Activated T-cell treated with anti-CD3 and anti-CD28 coated beads, Interleukin-2, amount 50 U/mL, for 1 hour (primary cell): Measurements from ENCODE around the gene SORCS1.

Source experiments
- DNase-seq: peaks from one replicate; pipeline ENCODE4 v3.0.0-alpha.2; 2020

Gene SORCS1

GRCh38 chr10:106637873-106638272 lies 526.6 kb downstream of the SORCS1 start:
- no peak for DNase-seq

- no peak for DNase-seq
Measured at GRCh38 chr10:106636766-106637491, 527.6 kb downstream of the SORCS1 start.

- DNase-seq: no peak
Measured at GRCh38 chr10:106635947-106636346, 528.6 kb downstream of the SORCS1 start.

- no peak for DNase-seq
Measured at GRCh38 chr10:106631016-106631702, 533.3 kb downstream of the SORCS1 start.

GRCh38 chr10:106626371-106626770 lies 538.1 kb downstream of the SORCS1 start:
- no peak for DNase-seq

GRCh38 chr10:106625751-106626150 lies 538.8 kb downstream of the SORCS1 start:
- DNase-seq: no peak

- DNase-seq: no peak
Measured at GRCh38 chr10:106619346-106619745, 545.2 kb downstream of the SORCS1 start.

- no peak for DNase-seq
Measured at GRCh38 chr10:106618646-106619045, 545.9 kb downstream of the SORCS1 start.

GRCh38 chr10:106615081-106615480 lies 549.4 kb downstream of the SORCS1 start:
- DNase-seq: no peak

- no peak for DNase-seq
Measured at GRCh38 chr10:106614293-106614692, 550.2 kb downstream of the SORCS1 start.

GRCh38 chr10:106612381-106612780 lies 552.1 kb downstream of the SORCS1 start:
- DNase-seq: no peak

- no peak for DNase-seq
Measured at GRCh38 chr10:106609470-106610266, 554.8 kb downstream of the SORCS1 start.

- no peak for DNase-seq
Measured at GRCh38 chr10:106608066-106608465, 556.4 kb downstream of the SORCS1 start.

GRCh38 chr10:106595281-106595680 lies 569.2 kb downstream of the SORCS1 start:
- DNase-seq: no peak

- no peak for DNase-seq
Measured at GRCh38 chr10:106593876-106594275, 570.6 kb downstream of the SORCS1 start.

GRCh38 chr10:106592396-106592795 lies 572.1 kb downstream of the SORCS1 start:
- no peak for DNase-seq

GRCh38 chr10:106582291-106582690 lies 582.2 kb downstream of the SORCS1 start:
- DNase-seq: no peak

GRCh38 chr10:106577756-106578155 lies 586.8 kb downstream of the SORCS1 start:
- DNase-seq: no peak

GRCh38 chr10:106577266-106577665 lies 587.2 kb downstream of the SORCS1 start:
- DNase-seq: no peak

GRCh38 chr10:106576534-106576933 lies 588.0 kb downstream of the SORCS1 start:
- no peak for DNase-seq

- DNase-seq: no peak
Measured at GRCh38 chr10:106573106-106573505, 591.4 kb downstream of the SORCS1 start.

- no peak for DNase-seq
Measured at GRCh38 chr10:106571192-106571946, 593.1 kb downstream of the SORCS1 start.

- no peak for DNase-seq
Measured at GRCh38 chr10:106570268-106570667, 594.2 kb downstream of the SORCS1 start.
